Measurements from ENCODE around the gene ZNF521.

The ZNF521 gene

DNA sequence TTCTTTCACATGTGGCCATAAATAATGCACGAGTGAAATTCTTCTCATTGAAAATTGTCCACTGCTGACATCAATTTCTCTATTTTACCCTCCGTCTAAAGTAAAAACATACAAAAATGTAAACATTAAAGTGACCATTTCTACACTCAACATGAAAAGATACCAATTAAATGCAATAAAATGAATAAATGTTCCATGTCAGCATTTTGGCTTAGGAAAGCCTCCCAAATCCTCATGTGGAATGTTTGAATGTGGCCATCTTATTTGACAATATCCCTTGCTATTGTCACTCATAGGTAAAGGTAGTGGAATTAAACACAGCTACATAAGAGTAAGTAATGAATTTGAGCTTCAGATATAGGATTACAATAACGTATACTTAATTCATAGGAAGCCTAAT is 60.8 kb downstream of the ZNF521 start:
- Histone ChIP-seq H3K27me3 (ENCODE audit: low read depth) (no peaks in the 10 kb centered on the region), H3K4me1 (no peaks in the 10 kb centered on the region), H3K9me3 (no peaks in the 10 kb centered on the region), H3K36me3 (replicated peaks) (no peaks in the 10 kb centered on the region), H3K4me3 (no peak overlapping the region)
- in situ Hi-C loops (cut with MboI; ENCODE audit: low sequenced_read_pairs) = no loop called here
- no peak for DNase-seq (ENCODE audit: low spot score in 2 of 2)

DNA sequence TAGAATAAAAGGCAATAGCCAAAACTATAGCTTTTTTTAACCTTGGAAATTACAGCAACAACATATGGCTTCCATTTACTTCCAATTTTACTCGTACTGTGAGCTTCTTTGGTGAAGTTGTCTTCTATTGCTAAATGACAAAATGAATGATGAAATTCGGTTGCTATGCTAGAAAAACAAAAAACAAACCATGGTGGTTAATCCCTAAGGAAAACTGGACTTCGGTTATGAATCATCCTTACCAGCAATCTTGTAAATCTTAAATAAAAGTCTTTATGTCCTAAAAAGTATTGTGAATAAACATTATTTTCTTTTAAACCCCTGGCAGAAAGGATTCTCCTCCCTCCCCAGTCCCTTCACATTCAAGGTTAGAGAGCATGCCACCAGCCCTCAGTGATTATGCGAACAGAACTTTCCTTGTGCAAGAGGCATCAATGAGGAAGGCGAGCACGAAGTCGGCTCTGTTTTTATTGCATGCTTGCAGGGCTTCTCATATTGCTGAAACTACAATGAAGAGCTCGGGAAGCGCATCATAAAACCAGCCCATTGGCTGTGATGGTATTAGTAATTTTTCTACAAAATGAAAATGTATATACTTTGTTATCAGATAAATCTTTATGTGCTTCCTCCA is 62.9 kb downstream of the ZNF521 start:
- Histone ChIP-seq H3K27me3 (ENCODE audit: low read depth) (no peaks in the 10 kb centered on the region), H3K9me3 (no peaks in the 10 kb centered on the region), H3K4me3 (no peak overlapping the region), H3K4me1 (no peaks in the 10 kb centered on the region), H3K36me3 (replicated peaks) (no peaks in the 10 kb centered on the region)
- peak in 1 of 2 experiments; percentile 9 for DNase-seq (ENCODE audit: low spot score in 2 of 2)
- in situ Hi-C loops (cut with MboI; ENCODE audit: low sequenced_read_pairs) = no loop called here

DNA sequence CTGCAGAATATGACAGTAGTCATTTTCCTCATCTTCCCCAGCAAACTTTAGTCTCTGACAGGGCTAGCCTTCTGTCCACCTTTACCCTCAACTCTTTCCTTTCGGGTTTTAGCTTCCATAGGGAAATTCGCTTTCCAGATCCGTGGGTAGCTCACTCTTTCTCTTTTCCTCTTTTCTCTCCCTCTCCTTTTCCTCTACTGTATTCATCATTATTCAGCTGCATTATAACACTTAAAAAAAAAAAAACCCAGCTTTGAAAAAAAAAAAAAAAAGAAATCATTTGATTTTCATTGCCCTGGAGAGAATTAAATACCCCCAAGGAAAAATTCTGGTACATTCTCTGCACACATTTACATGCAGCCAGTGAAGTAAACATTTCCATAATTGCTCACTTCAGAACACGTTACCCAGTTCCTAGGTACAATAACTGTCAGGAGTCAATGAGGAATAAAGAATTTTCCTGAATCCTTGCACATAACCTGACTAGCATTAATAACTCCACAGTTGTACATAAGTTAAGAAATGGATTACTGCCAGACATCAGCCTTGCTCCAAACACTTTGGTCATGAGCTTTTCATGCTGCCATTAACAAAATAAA is 63.5 kb downstream of the ZNF521 start:
- Histone ChIP-seq H3K4me3 (no peak overlapping the region), H3K9me3 (no peaks in the 10 kb centered on the region), H3K36me3 (replicated peaks) (no peaks in the 10 kb centered on the region), H3K4me1 (no peaks in the 10 kb centered on the region), H3K27me3 (ENCODE audit: low read depth) (no peaks in the 10 kb centered on the region)
- in situ Hi-C loops (cut with MboI; ENCODE audit: low sequenced_read_pairs) = no loop called here
- no peak for DNase-seq (ENCODE audit: low spot score in 2 of 2)

DNA sequence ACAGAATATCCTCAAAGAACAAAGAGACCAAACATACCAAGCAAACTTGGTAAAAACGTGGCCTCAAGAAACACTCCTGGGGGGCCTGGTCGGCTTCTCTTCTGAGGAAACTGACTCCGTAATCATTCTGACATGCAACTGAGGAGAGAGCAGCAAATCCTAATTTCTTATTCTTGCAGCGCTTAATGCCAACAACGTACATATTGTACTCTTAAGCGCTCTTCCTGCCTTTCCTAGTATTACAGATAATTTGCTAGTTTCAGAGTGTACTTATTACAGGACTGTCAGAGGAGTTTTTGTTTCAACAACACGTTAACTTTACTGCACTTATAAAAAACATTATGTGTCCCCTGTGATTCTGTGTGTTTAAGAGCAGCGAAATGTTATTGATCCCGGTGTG is 64.9 kb downstream of the ZNF521 start:
- DNase-seq (ENCODE audit: low spot score in 2 of 2) = no peak
- H3K9me3 ChIP-seq = no peaks in the 10 kb centered on the region
- H3K36me3 ChIP-seq (replicated peaks) = no peaks in the 10 kb centered on the region
- no peaks in the 10 kb centered on the region for H3K4me1 ChIP-seq
- in situ Hi-C loops (cut with MboI; ENCODE audit: low sequenced_read_pairs) = no loop called here
- no peak overlapping the region for H3K4me3 ChIP-seq
- H3K27me3 ChIP-seq (ENCODE audit: low read depth) = no peaks in the 10 kb centered on the region

DNA sequence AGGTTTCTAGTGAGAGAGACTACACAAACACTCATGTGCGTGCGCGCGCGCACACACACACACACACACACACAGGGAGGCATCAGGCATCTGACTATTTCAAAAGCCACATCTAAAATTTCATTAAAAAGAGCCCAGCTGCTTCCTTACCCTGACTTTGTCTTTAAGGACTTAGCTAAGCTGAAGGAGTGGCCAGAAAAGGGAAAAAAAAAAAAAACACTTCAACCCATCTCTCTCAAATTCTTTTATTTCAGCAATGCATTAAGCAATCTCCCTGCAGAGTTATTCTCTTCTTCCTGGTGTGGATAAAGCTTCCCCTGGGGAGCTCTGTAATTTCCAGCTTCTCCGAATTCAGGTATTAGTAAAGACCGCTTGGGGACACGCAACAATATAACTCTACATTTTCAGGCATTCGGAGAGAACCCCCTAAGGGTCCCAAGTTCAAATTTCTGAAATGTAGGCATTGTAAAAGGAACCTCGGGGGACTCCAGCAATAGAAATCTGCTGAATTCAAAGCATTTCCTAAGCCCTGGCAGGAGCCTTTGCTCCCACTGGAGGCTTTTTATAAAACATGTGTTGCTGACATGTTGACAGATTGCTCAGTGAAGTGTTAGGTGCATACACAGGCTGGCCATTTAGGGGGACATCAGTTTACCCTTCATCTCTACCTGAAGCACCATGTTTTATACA is 67.0 kb downstream of the ZNF521 start:
- H3K27me3 ChIP-seq (ENCODE audit: low read depth) = no peaks in the 10 kb centered on the region
- DNase-seq (ENCODE audit: low spot score in 2 of 2) = no peak
- no peaks in the 10 kb centered on the region for H3K9me3 ChIP-seq
- H3K36me3 ChIP-seq (replicated peaks) = no peaks in the 10 kb centered on the region
- no peak overlapping the region for H3K4me3 ChIP-seq
- H3K4me1 ChIP-seq = no peaks in the 10 kb centered on the region
- in situ Hi-C loops (cut with MboI; ENCODE audit: low sequenced_read_pairs) = no loop called here

DNA sequence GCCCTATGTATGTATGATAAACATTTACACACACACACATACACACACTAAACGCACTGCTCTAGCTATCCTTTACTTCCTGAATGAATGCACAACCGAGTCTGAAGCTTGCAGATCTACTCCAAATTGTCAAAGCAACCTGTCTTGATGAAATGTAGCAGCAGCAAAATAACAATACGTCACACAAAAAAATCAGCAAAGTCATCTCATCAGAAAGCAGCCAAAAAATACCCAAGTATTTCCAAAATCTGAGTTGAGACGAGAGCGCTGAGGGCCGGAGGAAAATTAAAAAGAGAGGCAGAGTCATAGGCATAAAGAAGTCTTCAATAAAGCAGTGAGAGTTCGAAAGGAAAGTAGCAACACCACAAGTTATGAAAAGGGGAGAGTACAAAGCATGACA is 67.7 kb downstream of the ZNF521 start:
- in situ Hi-C loops (cut with MboI; ENCODE audit: low sequenced_read_pairs) = no loop called here
- Histone ChIP-seq H3K9me3 (no peaks in the 10 kb centered on the region), H3K4me3 (no peak overlapping the region), H3K27me3 (ENCODE audit: low read depth) (no peaks in the 10 kb centered on the region), H3K4me1 (no peaks in the 10 kb centered on the region), H3K36me3 (replicated peaks) (no peaks in the 10 kb centered on the region)
- DNase-seq (ENCODE audit: low spot score in 2 of 2) = no peak

DNA sequence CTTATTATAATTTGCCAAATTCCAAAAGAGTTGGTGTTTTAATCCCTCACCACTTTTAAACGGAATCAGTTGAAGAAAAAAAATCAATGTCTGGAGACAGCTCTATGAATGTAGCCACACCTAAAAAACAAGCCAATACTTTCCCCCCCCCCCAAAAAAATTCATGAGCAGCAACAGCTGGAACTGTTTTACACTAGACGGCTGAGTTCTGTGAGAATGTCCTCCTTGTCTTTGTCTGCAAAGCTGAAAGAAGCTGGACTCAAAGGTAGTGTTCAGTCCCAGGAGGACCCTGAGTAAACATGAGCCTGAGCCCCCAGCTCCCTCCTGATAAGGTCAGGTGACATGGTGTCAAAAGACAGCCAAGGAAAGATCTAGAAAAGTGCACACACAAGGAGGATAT is 68.2 kb downstream of the ZNF521 start:
- no peaks in the 10 kb centered on the region for H3K27me3 ChIP-seq (ENCODE audit: low read depth)
- in situ Hi-C loops (cut with MboI; ENCODE audit: low sequenced_read_pairs) = no loop called here
- no peak for DNase-seq (ENCODE audit: low spot score in 2 of 2)
- no peaks in the 10 kb centered on the region for H3K4me1 ChIP-seq
- no peaks in the 10 kb centered on the region for H3K36me3 ChIP-seq (replicated peaks)
- no peaks in the 10 kb centered on the region for H3K9me3 ChIP-seq
- H3K4me3 ChIP-seq = no peak overlapping the region

DNA sequence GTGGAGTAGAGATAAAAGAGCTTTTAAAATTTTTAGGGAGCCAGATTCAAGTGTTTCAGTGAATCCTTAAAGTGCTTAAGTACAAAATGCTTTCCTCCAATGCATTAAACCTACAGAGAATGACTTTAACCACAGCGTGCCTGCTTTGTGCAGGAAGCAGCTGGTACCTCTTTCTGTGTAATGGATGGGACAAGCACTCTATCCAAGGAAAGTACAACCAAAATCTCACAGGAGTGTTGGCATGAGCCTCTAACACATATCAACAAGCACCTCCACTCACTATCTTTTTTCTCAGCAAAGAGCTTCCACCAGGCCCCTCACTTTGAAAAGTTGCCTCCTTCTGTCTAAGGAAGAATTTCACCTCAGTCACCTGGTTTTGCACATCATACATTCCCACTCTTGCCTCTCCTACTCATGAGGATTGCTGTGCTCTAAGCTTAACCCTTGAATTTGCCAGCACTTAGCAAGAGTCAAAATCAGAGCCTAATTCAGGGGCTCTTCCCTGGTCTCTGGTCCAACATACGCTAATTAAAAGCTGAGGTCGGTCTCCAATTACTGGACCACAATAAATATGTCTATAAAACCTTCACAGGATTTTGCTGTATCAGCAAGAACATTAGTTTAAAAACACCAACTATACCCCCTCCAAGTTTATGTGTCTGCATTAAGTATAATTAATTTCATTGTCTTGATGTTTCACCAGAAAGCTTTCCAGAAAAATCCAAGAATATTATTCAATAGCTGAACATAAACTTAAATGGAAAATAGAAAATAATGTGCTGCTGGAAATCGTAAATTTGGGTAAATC is 68.9 kb downstream of the ZNF521 start:
- H3K4me3 ChIP-seq = no peak overlapping the region
- no peaks in the 10 kb centered on the region for H3K36me3 ChIP-seq (replicated peaks)
- in situ Hi-C loops (cut with MboI; ENCODE audit: low sequenced_read_pairs) = no loop called here
- DNase-seq (ENCODE audit: low spot score in 2 of 2) = no peak
- no peaks in the 10 kb centered on the region for H3K9me3 ChIP-seq
- H3K4me1 ChIP-seq = no peaks in the 10 kb centered on the region
- no peaks in the 10 kb centered on the region for H3K27me3 ChIP-seq (ENCODE audit: low read depth)

DNA sequence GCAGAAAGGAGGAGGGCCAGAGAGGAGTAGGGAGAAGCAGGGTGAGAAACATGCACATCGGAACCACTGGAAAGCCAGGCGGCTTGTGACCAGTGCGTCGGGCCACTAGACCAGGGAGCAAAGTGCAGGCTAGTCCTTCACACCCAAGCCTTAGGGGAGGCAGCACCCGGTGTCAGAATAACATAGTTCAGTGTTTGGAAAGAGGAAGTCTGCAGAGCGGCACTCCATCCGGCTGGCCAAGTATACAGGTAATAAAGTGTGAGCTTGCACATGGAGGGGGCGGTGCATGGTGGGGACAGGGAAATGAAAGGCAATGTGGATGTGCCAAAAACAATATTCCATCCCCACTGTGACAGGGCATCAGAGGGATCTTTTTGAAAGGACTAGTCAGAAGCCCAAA is 69.7 kb downstream of the ZNF521 start:
- H3K27me3 ChIP-seq (ENCODE audit: low read depth) = no peaks in the 10 kb centered on the region
- H3K4me3 ChIP-seq = no peak overlapping the region
- in situ Hi-C loops (cut with MboI; ENCODE audit: low sequenced_read_pairs) = no loop called here
- H3K9me3 ChIP-seq = no peaks in the 10 kb centered on the region
- no peaks in the 10 kb centered on the region for H3K36me3 ChIP-seq (replicated peaks)
- no peaks in the 10 kb centered on the region for H3K4me1 ChIP-seq
- DNase-seq (ENCODE audit: low spot score in 2 of 2) = no peak

DNA sequence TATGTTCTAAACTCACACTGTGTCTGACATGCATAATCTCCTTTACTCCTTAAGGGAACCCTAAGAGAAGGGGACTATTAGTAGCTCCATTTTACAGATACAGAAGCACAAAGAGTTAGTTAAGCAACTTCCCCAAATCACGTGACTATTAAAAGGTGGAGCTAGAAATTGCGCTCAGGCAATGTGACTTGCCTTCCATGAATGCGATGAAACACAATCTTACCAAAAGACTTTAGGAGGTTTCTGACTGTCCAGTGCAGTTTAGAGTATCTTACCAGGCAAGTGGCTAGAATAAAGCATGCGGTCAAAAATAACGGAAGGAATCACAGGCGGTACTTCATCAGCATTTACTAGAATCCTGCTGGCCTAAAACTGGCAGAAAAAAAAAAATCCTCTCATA is 70.4 kb downstream of the ZNF521 start:
- Histone ChIP-seq H3K9me3 (no peaks in the 10 kb centered on the region), H3K4me3 (no peak overlapping the region), H3K27me3 (ENCODE audit: low read depth) (no peaks in the 10 kb centered on the region), H3K4me1 (no peaks in the 10 kb centered on the region), H3K36me3 (replicated peaks) (no peaks in the 10 kb centered on the region)
- in situ Hi-C loops (cut with MboI; ENCODE audit: low sequenced_read_pairs) = no loop called here
- no peak for DNase-seq (ENCODE audit: low spot score in 2 of 2)

DNA sequence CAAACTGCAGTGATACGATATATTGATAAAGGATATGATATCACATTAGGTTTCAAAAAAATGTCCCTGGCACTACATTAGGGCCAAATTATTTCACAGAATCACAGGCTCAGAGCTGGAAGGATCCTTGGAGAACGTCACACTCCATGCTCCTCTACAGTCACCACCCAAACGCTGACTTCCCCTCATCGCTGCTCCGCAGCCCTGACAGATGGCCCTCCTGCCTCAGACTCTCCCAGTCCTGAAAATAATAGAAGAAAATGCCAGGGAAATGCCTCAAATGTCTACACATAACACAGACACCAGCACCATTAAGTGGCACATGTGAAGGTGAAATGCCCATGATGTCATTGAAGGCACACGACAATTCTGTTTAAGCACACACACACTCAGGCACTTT is 72.0 kb downstream of the ZNF521 start:
- in situ Hi-C loops (cut with MboI; ENCODE audit: low sequenced_read_pairs) = no loop called here
- Histone ChIP-seq H3K27me3 (ENCODE audit: low read depth) (no peaks in the 10 kb centered on the region), H3K4me3 (no peak overlapping the region), H3K9me3 (no peaks in the 10 kb centered on the region), H3K36me3 (replicated peaks) (no peaks in the 10 kb centered on the region), H3K4me1 (no peaks in the 10 kb centered on the region)
- DNase-seq (ENCODE audit: low spot score in 2 of 2) = no peak

DNA sequence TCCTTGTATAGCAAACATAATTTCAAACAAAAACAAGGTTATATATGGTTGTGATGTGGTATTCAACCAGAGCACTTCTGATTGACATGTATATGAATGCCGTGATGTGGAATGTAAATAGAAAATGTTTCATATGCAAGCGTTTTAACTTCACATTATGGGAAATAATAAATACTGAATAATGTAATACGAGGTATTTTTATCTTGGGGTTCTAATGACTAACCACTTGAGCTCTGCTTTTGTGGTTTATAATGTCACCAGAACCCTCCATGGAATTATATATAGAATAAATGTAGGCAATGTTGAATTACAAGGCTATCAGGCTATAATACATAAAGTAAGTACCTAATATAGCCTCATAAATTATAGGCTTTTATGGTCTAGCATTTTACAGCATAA is 72.4 kb downstream of the ZNF521 start:
- H3K9me3 ChIP-seq = no peaks in the 10 kb centered on the region
- no peaks in the 10 kb centered on the region for H3K4me1 ChIP-seq
- in situ Hi-C loops (cut with MboI; ENCODE audit: low sequenced_read_pairs) = no loop called here
- H3K36me3 ChIP-seq (replicated peaks) = no peaks in the 10 kb centered on the region
- H3K4me3 ChIP-seq = no peak overlapping the region
- DNase-seq (ENCODE audit: low spot score in 2 of 2) = no peak
- H3K27me3 ChIP-seq (ENCODE audit: low read depth) = no peaks in the 10 kb centered on the region

DNA sequence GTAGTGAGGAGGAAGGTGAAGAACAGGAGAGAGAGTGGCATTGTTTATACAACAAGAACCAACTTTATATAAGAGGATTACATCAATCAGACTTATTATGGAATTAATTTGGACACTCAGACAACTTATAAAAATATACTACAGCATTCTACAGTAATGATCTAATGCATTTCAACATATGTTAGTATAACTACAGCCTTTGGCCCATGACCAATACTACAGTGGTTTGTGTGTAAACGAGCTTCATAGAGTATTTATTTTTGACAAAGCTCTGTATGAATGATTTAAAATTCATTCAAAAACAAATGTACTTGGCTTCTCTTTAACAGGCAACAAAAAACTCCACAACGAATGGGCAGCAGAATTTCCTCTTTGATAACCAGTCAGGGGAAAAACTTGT is 72.8 kb downstream of the ZNF521 start:
- no peak overlapping the region for H3K4me3 ChIP-seq
- H3K9me3 ChIP-seq = no peaks in the 10 kb centered on the region
- no peaks in the 10 kb centered on the region for H3K36me3 ChIP-seq (replicated peaks)
- DNase-seq (ENCODE audit: low spot score in 2 of 2) = no peak
- in situ Hi-C loops (cut with MboI; ENCODE audit: low sequenced_read_pairs) = no loop called here
- H3K27me3 ChIP-seq (ENCODE audit: low read depth) = no peaks in the 10 kb centered on the region
- H3K4me1 ChIP-seq = no peaks in the 10 kb centered on the region

DNA sequence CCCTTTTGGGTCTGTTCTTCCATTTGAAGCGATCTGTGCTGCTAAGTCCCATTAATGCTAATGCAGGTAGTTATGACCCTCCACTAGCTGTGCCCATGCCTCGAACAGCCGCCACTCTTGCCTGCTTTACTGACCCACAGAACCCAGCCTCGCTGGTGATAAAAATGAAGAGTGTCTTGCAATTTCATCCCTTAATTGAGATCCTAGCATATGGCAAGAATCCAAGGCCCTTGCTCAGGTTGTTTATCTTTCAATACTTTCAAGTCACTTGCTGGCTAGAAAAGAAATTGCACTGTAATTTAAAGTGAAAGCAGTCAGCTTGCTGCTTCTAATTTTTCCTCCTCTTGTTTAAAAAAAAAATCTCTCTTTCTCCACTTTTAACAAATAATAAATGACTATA is 73.6 kb downstream of the ZNF521 start:
- H3K4me1 ChIP-seq = no peaks in the 10 kb centered on the region
- no peak for DNase-seq (ENCODE audit: low spot score in 2 of 2)
- H3K9me3 ChIP-seq = no peaks in the 10 kb centered on the region
- H3K36me3 ChIP-seq (replicated peaks) = no peaks in the 10 kb centered on the region
- H3K27me3 ChIP-seq (ENCODE audit: low read depth) = no peaks in the 10 kb centered on the region
- no peak overlapping the region for H3K4me3 ChIP-seq
- in situ Hi-C loops (cut with MboI; ENCODE audit: low sequenced_read_pairs) = no loop called here
